Activated T-cell treated with anti-CD3 and anti-CD28 coated beads for 48 hours (primary cell): ENCODE results near the gene TBC1D14.
A peak's percentile ranks its signal among the peaks of the same experiment; 100 is the strongest.
"Not testable (repeated sequence)": the region's sequence is repeated elsewhere in the genome, so short reads cannot be mapped to it uniquely, and the experiment has no call there.

Experiments used
- DNase-seq: peaks from one replicate; pipeline ENCODE4 v3.0.0-alpha.2; 2020; ENCODE audit warnings: low read depth

TBC1D14 gene

DNA sequence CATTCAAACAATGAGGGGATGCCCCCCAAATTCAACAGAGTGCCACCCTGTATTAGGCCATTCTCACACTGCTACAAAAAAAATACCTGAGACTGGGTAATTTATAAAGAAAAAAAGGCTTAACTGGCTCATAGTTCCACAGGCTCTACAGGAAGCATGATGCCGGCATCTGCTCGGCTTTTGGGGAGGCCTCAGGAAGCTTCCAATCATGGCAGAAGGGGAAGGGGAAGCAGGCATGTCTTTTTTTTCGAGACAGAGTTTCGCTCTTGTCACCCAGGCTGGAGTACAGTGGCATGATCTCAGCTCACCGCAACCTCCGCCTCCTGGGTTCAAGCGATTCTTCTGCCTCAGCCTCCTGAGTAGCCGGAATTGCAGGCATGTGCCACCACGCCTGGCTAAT, 18.7 kb upstream of the TBC1D14 start:
- not testable (repeated sequence) for DNase-seq

DNA sequence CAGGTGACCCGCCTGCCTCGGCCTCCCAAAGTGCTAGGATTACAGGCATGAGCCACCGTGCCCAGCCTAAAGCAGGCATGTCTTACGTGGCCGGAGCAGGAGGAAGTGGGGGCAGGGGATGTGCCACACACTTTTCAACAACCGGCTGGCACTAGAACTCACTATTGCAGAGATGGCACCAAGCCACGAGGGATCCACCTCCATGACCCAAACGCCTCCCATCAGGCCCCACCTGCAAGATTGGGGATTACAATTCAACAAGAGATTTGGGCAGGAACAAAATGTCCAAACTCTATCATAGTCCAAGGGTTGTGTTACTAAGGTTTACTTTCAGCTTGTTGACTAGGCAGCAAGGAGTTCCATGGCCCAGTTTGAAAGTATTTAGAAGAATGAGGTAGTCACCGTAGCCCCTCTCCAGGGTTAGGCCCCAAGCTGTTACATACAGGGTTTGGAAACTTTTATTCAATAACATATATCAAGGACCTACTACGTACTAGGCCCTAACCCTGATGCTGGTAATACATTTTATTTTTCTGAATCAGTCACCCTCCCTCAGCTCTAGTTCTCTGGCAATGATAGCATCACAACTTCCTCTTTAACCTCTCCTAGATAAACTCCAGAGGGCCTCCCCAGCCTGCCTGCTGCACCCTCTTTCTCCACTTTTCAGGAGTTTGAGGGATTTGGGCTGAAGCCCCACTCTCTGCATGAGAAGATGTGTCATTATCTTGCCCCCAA, 18.0 kb upstream of the TBC1D14 start:
- no peak for DNase-seq

DNA sequence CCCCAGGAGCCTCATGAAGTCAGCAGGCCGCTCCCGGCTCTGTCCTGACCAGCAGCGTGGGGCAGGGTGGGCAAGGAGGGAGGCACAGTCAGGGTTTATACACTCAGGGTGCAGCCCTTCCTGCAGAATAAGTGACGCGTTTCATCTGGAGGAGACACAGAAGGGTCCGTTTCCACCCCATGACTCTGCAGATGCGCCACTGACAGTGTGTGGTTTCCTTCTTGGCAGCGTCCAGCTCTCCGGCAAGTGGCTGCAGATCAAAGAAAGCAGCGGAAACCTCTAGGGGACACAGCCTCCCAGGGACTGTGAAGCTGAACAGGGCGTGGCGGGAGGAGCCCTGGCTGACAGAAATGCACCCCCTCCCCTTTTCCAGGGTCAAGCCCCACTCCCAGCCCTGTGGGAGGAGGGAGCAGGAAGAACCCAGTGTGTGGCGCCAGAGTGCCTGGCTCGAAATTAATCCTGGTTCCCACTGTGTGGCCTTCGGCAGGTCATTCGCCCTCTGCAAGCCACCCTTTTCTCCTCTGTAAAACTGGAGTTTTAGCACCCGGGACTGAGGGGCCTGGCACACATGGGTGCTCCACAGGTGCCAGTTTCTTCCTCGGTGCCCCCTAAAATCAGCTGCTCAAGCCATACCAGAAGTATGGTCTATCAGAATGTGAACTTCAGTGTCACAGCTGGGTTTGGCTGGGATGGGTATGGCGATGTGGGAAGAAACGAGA, 17.3 kb upstream of the TBC1D14 start:
- DNase-seq = no peak

DNA sequence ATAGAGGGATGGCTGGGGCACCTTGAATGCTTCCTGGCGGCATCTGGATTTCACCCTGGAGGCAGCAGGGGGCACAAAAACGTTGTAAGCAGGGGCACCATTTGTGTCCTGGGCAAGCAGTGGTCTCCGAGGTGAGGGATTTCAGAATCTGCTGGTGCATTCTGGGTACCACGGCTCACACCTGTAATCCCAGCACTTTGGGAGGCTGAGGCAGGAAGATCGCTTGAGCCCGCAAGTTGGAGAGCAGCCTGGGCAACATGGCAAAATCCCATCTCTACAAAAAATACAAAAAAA, 16.8 kb upstream of the TBC1D14 start:
- DNase-seq = no peak

DNA sequence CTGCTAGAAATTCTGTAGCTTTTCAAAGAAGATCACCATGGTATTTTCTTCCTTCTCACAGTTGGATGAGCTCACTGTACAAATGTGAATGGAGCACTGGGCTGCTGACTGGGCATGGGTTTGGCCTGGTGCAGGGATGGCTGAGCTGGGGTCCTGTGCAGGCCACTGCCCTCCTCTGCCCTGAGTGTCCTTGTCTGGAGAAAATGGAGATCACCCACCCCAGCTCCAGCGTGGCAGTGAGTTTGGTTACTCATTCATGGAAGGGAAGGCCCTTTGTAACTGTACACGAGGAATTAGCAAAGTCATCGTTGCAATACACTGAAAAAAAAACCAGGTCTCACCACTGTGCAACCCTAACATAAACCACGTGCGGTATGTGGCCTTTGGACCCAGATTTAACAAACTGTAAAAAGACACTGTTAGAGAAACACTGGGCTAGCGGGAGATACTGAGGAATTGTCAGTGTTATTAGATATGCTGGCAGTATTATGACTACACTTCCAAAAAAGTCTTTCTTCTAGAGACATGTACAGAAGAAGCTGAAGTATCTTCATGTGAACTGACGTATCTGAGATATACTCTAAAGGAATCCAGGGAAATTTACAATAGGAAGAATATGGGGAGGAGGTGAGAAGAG, 16.1 kb upstream of the TBC1D14 start:
- DNase-seq = no peak

DNA sequence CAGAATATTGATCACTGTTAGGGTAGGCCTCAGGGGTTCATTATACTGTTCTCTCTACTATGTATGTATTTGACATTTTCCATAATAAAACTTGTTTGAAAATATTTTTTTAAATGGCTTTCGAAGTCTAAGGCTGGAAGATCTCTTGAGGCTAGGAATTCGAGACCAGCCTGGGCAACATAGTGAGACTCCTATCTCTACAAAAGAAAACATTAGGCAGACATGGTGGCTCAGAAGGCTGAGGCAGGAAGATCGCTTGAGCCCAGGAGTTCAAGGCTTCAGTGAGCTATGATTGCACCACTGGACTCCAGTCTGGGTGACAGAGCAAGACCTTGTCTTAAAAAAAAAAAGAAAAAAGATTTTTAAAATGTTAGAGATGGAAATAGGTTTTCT, 15.5 kb upstream of the TBC1D14 start:
- DNase-seq = no peak

DNA sequence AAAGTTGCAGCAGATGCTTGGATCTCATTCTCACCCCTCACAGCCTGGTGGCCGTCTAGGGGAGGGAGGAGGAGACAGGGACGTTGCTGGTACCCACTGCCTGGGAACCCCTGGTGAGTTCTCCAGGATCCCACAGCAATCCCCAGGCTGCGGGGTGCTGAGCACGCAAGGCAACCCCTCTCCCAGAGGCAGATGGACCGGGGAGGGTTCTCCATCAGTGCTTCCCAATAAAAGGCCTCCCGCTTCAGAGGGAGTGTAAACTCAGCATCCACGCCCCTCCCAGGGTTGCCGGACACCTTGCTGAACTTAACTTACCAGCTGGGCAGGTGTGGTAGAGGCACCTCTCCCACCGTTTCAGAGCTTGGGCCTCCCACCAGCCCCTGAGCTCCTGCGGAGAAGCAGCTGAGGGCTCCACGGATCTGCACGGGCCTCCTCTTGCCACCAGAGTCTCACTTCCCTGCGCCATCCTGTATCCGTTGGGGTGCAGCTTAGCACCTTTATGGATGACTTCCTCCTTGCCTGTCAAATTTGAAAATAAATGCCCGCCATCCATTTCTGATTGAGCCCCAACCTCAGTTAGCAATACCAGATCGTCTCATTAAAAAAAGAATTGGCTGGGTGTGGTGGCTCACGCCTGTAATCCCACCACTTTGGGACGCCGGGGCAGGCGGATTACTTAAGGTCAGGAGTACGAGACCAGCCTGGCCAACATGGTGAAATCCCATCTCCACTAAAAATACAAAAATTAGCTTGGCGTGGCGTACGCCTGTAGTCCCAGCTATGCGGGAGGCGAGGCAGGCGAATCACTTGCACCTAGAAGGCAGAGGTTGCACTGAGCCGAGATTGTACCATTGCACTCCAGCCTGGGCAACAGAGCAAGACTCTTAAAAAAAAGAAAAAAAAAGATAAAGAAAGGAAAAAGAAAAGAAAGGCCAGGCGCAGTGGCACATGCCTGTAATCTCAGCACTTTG, 14.8 kb upstream of the TBC1D14 start:
- no peak for DNase-seq

DNA sequence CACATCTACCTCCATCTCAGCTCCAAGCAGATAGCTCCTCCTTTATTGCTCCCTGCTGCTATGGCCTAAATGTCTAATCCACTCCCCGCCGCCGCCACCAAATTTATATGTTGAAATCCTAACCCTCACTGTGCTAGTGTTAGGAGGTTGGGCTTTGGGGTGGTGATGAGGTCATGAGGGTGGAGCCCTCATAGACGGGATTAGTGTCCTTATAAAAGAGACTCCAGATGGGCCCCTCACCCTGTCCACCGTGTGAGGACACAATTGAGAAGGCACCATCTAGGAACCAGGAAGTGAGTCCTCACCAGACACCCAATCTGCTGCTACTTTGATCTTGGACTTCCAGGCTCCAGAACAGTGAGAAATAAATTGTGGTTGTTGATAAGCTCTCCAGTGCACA, 13.6 kb upstream of the TBC1D14 start:
- no peak for DNase-seq

DNA sequence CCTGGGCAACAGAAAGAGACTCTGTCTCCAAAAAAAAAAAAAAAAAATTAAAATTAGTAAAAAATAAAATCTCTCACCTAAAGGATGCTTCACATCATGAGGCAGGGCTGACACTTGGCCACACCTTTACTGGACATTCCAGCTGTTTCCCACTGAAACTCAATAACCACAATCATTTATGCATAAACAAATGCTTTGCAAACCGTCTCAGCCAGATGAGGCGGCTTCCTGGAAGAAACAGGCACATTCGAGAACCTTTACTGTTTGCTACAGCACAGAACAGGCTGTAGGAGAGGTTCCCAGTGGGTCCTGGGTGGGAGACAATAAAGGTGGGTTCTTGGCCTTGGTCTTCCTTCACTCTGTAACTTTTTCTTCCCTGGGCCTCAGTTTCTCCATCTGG, 10.9 kb upstream of the TBC1D14 start:
- no peak for DNase-seq

DNA sequence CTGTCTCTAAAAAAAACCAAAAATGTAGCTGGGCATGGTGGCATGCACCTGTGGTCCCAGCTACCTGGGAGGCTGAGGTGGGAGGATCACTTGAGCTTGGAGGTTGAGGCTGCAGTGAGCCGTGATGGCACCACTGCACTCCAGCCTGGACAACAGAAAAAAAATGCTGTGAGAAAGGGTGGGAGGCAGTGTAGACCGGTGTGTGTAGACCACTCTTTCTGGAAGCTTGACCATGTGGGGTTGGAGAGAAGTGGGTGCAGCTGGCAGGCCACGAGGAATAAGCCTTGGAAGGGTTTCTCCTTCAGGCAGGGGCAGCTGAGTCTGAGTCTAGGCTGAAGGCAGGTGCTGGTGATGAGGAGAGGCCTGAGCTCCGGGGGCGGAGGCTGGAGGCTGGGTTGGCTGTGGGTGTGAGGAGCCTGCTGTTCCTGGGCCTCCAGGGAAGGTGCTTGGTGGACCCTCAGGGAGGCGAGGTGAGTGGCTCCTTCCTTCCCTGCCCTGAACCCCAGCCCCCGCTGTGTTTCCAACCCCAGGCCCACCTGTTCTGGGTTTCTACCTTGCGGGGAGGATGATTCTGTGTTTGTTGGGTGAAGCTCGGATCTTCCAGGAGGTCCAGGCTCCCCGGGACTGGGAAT, 9.3 kb upstream of the TBC1D14 start:
- no peak for DNase-seq

DNA sequence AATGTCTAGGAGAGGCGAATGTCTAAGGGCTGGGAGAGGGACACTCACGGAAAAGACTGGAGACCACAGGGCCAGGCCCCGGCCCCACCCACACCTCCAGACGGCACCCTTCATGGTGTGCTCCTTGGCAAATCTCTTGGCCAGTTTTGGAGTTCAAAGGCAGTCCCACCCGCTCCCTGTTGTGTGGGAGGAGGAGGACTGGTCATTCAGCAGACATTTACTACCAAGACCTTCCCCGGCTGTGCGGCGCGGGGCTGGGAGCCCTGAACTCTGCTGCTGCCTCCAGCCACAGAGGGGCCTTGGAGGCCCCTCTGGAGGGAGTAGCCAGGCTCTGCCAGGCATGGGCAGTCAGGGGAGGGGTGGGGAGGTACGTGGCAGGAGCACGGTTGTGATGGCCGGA, 8.7 kb upstream of the TBC1D14 start:
- no peak for DNase-seq

DNA sequence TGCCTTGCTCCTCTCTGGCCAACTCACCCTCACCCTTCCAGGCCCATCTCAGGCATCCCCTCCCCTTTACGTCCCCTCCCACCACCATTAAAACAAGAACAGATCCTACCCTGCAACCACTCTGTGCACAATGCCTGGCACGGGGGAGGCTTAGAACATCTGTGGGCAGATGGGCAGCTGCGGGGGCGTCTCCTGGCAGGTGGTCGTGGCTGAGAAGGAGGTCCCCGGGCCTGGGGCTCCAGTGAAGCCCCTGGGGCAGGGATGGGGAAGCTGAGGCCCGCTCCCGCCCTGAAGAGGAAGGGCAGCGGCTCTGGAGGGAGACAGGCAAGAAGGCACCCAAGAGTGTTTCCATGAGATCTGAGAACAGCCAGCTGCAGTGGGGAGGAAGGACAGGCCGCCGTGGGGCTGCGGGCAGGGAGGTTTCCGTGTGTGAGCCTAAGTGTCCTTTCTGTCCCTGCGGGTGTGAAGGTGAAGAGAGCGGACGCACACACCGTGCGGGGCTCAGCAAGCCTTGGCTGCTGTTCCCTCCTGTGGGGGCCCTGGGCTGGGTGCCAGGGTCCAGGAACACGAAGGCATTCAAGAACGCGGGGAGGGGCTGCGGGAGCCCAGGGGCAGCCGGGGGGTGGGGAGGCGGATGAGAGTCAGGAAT, 7.8 kb upstream of the TBC1D14 start:
- DNase-seq = no peak

DNA sequence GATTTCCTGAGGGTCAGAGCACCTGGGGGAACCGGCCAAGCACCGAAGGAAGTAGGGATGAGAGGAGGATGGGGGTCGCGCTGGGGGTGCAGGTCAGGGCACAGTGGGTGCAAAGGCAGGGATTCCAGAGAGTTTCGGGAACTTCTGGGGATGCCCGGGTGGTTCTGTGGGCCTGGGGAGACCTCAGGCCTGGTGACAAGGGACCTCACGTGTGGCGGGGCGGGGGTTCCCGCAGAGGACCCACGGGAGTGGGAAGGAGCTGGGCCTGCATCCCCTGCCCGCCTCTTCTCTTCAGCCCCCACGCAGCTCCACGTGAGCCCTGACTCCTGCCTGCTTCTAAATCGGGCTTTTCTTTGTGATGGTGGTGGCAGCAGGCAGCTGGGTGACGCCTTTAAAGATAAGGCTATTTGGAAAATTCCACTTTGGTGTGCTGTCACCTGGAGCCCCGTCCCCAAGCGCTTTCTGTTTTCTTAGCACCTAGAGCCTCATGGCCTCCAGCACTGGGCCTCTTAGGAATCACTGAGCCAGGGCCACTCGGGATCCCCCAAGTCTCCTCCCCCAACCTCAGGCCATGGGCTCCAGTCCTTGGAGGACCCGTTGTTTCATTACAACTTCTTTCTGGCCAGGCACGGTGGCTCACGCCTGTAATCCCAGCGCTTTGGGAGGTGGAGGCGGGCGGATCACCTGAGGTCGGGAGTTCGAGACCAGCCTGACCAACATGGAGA, 7.1 kb upstream of the TBC1D14 start:
- DNase-seq = no peak

DNA sequence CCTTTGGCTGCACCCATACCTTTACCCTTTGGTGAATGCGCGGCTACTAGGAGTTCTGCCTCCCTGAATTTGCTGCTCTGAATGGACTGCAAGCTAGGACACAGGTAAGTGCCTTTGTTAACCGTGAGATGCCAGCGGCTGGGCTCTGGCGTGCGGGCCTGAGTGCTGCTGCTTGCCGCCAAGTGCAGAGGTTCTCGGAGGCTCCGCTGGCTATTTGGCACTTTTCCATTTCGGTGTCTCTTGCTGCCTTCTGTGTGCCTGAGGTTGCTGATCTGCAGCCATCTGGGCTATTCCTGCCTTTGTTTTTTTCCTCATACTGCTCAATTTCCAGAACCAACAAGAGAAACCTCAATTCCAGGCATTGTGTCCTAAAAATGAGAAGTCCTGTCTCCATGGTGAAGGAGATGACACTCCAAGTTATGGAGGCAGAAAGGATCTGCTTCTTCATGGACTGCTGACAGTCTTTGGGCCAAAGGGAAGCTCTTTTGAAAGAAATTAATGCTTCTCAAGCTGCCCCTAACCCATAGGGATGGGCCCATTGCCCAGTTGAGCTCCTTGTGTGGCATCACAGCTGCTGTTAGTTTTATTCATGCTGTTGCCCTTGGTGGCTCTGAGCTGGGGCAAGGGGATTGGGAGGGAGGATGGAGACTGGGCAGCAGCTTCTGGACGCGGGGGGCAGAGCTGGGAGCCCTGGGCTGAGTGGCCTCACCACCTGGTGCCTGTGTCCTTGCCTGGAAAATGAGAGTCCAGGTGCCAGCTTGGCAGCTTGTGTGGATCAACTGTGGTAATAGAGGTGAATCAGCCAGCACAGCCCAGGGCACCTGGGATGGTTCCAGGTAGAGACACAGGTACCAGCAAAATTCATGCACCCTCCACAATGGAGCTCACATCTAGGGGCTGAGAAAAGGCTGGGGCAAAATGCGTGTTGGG, 3.8 kb upstream of the TBC1D14 start:
- no peak for DNase-seq

DNA sequence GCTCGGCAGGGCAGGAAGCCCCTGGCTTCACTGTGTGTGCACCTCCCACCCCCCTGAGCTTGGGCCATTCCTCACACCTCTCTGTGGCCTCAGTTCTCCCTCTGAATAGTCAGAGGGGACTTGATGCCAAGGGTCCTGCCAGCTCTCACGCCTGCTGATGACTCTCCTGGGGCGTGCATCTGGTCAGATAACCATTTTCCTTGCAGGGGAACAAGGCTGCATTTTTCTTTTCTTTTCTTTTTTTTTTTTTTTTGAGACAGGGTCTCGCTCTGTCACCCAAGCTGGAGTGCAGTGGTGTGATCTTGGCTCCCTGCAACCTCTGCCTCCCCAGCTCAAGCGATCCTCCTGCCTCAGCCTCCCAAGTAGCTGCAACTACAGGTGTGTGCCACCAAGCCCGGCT, 3.1 kb upstream of the TBC1D14 start:
- not testable (repeated sequence) for DNase-seq

DNA sequence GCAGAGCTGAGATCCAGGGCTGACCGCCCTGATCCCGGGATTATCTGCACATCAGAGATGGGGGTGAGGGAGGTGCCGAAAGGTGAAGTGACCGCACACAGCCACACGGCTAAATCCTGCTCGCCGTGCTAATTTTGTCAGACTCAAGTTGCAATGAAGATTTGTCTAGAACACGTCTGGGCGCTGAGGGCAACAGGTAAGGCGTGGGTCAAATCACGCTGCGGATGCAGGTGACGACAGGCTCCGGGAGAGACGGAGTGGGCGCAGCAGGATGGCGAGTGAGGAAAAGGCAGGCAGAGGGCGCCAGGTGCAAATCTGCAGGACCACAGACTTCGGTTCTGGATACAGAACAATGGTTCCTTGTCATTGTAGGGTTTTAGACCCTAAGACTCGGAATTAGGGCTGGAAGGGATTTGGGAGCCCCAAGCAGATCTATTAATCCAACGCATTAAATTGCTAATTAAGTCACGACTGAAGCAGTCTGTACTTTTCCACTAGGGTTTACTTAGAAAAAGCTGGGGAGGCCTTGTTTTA, 1.9 kb upstream of the TBC1D14 start:
- DNase-seq = no peak

DNA sequence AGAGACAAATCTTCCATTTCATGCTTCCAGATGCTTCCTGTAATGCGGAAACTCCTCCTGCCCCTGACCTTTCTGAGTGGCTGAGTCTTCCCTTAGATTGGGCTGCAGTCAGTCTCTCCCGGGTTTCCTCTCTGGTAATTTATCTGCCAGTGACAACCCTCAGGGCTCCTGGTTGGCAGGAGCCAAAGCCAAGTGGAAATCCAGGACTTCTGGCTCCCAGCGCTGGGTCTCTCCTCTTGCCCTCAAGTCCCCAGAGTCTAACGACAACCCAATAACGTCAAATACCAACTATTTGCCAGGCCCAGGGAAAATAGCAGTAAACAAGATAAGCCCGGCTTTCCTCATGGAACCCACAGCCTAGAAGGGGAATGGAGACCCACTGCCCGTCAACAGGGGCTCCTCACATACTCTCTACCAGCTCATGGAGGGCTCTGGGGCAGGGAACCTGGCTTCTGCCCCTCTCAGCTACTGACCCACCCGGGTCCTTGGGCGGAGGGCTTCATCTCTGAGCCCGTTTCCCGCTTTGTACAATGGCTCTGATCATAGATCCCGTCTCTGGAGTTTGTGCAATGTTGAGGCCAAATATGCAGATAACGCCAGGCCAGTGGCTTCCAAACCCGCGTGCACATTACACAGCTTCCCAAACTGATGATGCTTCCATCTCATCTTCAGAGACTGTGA, 1.1 kb upstream of the TBC1D14 start:
- no peak for DNase-seq

DNA sequence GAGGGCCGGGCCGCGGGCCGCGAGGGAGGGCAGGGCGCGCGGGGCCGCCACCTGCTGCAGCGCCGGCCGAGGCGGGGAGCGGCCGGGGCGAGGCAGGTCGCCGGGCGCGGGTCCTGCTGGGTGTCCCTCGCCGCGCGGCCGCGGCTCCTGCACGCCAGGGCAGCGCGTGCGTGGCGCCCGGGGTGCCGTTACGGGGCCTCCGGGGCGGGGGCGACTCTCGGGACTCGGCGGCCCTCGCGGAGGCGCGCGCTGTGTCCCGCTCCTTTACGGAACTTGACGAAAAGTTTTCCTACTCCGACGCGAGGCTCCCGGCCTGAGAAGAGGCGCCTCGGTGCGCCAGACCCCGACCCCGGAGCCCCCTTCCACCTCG, 329 bp downstream of the TBC1D14 start:
- peak; percentile 36 for DNase-seq
